Inflammatory macrophage treated with lipopolysaccharide for 1 hour (primary cell): ENCODE data around the gene LHFPL2.
A peak's percentile ranks its signal among the peaks of the same experiment; 100 is the strongest.

Experiments
- DNase-seq, 2 donors: peaks; one replicate each; pipeline ENCODE4 v3.0.0-alpha.2; 2020 to 2022

Gene LHFPL2

DNA sequence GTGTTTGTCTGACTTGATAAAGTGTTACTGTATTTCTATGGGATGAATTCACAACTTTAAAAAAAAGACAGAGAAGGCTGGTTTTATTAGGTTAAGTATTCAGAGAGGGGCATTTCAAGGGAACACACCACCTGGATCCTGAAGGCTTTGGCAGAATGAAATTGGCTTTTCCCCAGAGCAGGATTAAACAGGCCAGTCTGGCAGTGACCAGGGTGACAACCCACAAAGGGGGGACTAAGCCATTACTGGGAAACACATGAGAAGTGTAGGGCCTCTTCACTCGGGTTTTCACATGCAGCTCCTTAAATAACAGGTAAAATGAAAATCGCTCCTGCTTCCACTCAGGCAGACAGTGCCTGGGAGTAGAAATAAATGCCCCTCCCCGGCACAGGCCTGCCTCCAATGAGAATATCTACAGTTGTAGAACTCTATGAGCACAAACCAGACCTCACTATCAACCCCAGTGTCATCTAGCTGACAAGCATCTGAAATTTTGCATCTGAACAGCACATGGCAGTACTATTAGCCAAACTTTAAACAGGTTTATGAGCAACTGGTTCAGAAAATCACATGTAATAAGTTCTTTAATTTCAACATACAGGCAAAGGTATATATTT, 85.8 kb downstream of the LHFPL2 start:
- DNase-seq, result no peak

- no peak for DNase-seq
Observed at GRCh38 chr5:78562001-78562400, 86.6 kb downstream of the LHFPL2 start.

- DNase-seq, result no peak
Observed at GRCh38 chr5:78561261-78561660, 87.3 kb downstream of the LHFPL2 start.

- DNase-seq, result no peak
Observed at GRCh38 chr5:78560000-78560855, 88.3 kb downstream of the LHFPL2 start.

GRCh38 chr5:78557601-78558000, 91.0 kb downstream of the LHFPL2 start:
- no peak for DNase-seq

- DNase-seq, result no peak
Observed at GRCh38 chr5:78555870-78556269, 92.7 kb downstream of the LHFPL2 start.

GRCh38 chr5:78554670-78555069, 93.9 kb downstream of the LHFPL2 start:
- no peak for DNase-seq

DNA sequence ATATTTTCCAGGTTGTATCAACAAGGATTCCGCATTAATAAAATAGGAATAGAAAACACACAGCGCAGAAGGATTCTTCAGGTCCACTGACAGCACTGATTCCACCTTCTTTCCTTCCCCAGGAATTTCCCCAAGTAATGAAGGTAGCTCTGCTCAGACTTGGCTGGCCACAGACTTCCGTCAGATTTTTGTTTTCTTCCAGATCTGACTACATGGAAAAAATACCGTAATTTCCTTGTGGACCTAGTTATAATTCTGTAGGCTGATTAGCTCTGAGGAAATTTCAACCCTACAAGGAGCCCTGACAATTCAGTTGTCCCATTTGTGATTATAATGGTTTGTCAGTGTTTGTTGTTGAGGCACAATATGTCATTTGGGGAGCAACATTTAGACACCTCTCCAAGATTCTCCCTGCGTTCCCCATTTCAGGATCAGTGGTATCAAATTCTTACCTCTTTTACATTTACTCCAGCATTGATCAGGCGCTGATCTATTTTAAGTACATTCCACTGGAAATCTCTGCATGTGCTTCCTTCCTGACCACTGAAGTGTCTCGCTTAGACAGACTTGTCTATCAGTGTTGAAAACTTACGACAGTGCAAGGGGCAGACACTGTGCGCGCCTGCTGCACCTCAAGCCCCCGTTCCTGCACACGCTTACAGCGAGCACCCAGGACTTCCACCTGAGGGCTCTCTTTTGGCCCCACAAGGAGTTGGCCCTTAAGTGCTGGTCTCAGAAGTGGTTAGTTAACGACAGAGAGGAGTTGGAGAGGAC, 94.8 kb downstream of the LHFPL2 start:
- DNase-seq, result no peak

DNA sequence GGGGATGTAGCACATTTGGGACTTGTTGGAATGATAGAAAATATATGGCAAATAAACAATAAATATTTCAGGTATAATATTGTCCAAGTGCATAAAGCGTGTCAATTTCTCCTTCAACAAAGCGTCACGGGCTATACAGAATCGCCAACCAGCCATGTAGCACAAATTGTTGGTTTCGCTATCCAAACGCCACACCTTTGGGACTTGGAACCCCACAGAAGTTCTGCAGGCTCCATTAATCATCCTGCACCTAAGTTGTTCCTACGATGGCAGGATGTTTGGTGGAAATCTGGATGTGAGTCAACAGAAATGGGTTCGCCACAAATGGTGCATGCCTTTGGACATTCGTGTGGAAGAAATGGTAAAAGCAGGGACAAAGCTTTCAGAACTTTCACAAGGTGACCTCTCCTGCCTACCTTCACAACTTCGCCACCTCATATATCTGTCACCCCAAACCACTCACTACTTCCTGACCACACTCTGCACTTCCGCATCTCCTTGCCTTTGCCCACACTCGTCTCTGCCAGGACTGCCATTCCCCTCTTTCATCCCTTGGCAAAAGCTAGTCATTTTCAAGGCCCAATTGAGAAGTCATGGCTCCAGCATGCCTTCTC, 95.7 kb downstream of the LHFPL2 start:
- DNase-seq, result no peak

DNA sequence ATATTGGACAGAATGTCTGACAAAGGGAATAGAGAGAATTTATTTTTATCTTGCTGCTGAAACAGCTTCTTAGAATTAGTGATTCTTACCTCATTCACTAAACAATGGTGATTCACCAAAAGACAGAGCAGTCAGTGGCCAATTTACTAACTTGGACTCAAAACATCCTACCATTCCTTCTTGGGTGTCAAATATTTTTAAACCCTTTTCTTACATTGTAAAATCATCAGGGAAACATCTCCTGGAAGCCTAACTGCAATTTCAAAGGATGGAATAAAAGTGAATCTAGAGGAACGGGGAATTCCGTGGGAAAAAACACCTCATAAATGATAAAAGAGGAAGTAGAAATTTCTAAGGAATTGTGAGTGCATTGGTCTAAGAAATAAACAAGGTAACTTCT, 97.7 kb downstream of the LHFPL2 start:
- DNase-seq, result peak in 1 of 2 donors; percentile 37

DNA sequence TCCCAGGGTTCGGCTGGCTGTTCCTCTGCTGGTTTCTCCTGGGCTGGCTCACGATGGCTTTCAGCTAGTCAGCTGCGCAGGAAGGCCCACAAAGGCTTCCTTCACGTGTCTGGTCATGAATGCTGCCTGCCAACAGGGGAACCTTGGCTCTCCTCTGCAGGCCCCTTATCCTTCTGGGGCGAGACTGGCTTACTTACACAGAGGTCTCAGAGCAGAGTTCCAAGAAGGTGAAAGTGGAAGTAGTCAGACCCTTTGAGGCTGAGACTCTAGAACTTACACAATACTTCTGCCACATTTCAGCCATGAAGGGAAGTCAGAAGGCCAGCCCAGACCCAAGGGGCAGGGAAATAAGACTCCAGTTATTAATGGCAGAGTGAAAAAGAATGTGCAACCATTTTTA, 99.5 kb downstream of the LHFPL2 start:
- peak; percentile 85 to 87 for DNase-seq

- DNase-seq, result no peak
Observed at GRCh38 chr5:78547731-78548615, 100.6 kb downstream of the LHFPL2 start.

DNA sequence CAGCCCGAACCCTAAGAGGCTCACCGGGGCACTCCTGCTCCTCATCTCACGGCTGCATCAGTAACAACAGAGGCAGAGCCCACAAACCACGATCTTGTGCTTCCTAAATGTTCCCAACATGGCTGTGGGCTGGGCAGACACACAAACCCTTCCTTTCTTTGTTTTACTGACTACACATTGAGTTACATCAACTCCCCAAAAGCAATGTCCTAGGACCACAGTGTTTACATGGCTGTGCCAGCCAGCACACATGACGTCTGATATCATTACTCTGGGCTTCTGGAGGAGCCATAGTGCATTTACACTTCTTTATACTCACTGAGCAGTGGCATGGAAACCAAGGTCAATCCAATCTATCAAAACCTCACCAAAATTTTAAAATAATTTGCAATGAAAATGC, 101.4 kb downstream of the LHFPL2 start:
- peak in 1 of 2 donors; percentile 14 for DNase-seq

- peak in 1 of 2 donors; percentile 44 for DNase-seq
Observed at GRCh38 chr5:78546276-78546996, 102.1 kb downstream of the LHFPL2 start.

GRCh38 chr5:78545406-78545805, 103.2 kb downstream of the LHFPL2 start:
- DNase-seq, result no peak

DNA sequence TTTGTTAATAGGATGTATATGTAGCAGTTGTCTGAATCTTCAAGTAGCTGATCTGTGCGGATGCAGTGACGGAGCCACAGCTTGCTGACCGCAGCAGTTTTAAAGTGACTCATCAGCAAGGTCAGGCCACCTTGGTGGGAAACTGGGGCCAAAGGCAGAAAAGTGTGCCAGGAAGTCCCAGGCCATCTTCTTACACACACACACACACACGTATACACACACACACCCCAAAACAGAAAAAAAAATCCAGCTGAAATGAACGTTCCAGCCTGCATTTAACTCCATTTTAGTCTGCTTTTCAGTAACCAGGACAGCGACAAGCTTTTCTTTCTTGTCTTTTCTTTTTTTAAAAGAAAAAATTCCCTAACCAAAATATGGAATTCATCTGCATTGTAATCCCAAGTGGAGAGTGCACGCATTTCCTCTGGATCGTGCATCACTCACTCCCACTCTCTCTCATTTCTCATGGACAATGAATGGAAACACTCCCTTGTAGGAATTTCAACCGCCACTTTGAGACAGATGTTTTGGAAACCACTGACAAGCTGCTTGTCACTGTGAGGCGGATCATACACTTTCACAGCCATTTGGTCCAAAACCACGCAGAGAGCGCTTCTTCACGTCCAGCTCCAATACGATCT, 103.9 kb downstream of the LHFPL2 start:
- DNase-seq, result no peak

- no peak for DNase-seq
Observed at GRCh38 chr5:78543916-78544315, 104.7 kb downstream of the LHFPL2 start.

DNA sequence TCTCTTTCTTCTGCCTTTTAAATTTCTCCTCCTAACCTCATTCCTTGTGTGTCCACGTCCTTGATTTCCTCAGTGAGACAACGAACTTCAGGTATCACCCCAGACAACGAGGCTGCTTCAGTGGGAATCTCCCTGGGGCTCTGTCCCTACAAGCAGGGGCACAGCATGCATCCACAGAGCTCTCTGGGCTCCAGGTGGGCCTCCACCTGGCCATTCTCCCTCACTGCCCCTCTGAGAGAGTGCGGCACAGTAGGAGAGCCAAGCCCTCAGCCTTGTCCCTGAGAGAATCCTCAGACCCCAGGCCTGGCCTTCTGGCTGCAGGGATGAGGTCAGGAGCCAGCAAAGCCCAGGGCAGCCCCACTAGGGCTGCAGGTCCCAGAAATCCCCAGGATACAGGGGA, 105.3 kb downstream of the LHFPL2 start:
- no peak for DNase-seq

DNA sequence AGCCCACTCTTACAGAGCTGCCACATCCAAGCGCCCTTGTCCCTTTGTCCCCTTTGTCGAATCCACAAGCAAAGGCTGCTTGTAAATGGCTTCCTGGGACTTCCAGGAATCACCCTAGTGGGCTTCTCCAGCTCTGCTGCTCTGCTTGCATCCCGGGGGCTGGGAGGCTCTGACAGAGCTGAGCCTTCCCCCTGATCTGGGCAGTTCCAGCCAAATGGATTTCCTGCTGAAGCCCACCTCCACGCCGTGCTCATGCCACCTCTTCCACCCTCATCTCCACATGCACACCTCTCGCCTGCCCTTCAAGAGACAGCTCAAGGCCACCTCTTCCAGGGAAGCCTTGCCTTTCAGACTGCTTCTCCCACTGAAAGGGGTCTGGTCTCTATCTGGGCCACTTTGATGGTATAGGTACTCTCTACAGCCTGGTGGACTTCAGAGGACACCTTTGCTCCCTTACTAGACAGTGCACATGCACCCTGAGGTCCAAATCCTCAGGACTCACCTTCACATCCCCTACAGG, 106.2 kb downstream of the LHFPL2 start:
- no peak for DNase-seq

DNA sequence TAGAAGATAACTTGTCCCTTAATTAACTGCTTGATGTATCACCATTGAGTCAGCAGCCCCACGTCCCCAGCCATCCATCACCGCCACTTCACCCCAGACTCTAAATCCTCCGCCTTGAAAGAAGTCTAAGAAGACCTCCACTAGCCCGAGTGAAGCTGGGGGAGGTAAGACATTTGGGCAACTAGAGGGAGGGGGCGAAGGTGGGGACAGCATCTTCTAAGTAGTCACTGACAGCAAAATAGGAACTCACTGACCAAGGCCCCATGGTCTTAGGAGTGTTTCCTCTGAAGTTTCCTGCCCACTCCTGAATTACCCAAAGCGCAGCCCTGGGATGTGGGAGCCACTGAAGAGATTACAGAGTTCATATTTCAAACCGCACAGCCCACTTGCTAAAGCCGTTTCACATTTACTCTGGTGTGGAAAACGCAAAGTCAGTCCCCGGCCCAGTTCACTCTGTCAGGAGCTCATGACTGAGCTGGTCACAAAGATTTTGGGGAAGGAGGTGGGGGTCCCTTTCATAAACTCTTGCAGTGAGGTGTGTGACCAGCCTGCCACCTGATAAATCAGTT, 107.4 kb downstream of the LHFPL2 start:
- peak; percentile 81 to 96 for DNase-seq
